HuH-7 (cell line): ENCODE data around the gene CCDC88C.

ENCODE experiments used
- DNase-seq: peaks from one replicate; pipeline ENCODE4 v3.0.0; 2011; ENCODE audit warnings: low spot score

CCDC88C gene

DNA sequence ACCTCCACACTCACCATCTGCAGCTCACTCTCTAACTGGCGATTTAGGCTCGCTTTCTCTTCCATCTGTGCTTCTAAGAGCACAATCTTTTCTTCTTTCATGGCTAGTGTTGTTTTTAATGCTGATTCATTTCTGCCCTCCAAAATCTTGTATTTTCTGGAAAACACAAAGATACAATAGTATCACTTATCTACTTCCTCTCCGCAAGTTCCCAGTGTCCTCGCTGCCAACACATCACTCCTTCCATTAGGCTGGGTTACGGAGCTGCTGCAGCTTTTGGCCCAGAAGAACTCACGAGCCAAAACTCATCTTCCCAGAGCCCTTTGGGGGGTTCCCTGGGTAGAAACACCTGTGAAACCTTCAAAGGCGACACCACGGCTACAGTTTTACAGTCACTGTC is 109.3 kb downstream of the CCDC88C start:
- DNase-seq, result no peak

DNA sequence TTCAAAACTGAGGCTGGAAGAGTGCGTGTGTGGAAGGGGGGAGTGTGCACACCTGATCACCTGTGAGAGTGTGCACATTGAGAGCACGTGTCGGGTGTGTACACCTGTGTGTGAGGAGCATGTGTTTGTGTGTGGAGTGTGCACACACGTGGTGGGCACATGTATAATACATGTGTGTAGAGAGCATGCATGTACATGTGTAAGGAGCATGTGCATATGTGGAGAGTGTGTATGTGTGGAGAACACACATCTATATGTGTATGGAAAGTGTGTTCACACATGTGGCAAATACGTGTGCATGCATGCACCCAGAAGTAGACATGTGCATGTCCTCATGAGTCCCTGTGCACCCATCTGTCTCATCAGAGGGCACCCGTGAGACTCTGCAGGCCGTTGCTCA is 110.0 kb downstream of the CCDC88C start:
- DNase-seq, result no peak

DNA sequence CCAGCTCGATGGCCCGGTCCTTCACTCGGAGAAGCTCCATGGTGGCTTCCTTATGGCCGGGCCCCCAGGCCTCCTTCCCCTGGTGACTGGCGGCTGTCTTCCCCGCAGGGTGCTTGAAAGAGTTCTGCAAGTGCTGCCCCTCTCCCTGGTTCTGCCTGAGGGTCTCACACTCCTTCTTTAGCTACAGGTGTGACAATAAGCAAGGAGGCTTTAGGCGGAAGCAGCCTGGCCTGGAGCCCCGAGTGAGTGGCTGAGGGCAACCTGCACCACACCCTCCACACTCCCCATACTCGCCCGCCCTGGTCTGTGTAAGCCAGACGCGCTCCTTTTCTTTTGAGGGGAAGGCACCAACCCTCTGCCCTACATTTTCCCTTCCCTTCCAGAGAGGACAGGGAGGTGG is 110.6 kb downstream of the CCDC88C start:
- no peak for DNase-seq

DNA sequence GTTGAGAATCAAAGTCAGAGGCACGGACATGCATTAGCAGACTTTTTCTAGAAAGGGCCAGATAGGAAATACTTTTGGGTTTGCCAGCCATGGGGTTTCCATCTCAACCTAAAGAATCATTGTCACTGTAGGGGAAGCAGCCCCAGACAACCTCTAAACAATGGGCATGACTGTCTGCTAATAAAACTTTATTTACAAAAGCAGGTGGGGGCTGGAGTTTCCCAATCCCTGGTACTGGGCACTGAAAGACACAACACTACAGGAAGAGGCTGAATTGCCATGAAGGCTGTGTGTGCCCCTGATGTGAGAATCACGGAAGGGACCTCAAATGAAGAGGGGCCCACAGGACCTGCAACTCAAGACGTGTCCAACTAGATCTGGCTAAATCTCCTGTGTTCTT is 111.1 kb downstream of the CCDC88C start:
- DNase-seq, result no peak

DNA sequence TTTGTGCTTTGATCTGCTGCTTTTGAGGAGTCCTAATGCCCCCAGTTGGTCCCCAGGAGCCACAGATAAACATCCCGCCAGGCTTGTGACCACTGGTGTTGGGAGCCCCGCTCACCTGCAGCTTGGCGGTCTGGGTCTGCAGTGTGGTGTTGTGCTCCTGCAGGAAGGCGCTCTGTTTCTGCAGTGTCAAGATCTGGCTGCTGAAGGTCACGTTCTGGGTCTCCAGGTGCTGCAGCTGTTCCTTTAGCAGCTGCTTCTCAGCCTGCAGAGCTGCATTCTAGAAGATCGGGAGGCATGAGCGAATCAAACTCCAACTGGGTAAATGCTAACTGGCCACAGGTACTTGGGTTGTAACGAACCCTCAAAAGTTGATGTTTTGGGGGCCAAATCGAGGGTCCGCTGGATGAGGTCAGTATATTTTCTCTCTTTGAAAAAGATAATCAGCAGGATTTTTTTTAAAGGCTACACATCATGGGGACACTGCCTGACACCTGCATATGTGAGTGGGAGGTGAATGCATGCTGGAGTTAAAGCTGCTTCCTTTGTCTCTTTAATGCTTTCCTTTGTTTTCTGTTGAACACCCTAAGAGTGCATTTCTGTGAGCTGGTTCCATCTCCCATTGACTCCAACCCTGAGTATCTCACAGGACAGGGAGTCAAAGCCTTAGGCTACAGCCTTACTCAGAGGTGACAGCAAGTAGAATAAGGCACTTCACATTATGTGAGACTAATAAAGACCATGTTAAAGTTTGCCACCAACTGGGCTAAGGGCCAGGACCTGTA is 111.8 kb downstream of the CCDC88C start:
- no peak for DNase-seq

DNA sequence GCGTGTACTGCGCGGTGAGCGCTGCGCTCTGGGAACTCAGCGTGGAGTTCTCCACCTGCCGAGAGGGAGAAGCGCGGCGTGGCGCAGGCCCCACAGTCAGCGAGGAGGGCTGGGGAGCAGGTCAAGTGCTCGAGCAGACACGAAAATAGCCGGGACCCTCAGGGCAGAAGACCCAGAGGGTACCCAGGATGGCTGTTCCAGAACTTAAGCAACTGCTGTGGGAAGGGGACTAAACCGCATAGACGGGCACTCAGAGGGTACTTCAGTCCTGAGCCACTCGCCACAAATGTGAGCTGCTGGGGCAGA is 113.7 kb downstream of the CCDC88C start:
- no peak for DNase-seq

DNA sequence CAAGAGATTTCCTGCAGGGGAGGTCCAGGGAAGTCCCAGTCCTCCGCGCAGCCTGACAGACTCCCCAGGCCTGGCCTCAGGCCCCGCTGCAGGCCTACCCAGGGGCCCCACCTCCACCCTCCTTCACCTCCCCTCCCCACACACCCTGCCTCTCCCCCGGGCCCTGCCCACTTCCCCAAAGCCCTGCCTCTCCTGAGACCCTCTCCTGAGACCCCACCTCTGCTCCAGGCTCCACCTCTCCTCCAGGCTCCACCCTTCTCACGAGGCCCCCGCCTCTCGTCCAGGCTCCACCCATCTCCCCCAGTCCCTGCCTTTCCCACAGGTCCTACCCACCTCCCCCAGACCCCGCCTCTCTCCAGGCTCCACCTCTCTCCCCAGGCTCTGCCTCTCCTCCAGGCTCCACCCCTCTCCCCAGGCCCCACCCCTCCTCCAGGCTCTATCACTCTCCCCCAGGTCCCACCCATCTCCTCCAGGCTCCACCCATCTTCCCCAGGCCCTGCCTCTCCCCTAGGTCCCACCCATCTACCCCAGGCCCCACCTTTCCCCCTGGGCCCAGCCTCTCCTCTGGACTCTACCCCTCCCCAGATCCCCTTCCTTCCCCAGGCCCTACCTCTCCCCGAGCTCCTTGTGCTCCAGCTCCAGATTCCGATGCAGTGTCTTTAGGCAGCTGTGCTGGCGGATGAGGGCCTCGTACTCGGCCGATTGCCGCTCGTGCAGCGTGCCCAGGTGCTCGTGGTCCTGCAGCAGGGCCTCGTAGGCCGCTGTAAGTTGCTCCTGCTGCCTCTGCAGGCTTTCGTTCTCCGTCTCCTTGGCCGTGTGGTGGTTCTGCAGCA is 114.3 kb downstream of the CCDC88C start:
- DNase-seq, result peak; percentile 62

DNA sequence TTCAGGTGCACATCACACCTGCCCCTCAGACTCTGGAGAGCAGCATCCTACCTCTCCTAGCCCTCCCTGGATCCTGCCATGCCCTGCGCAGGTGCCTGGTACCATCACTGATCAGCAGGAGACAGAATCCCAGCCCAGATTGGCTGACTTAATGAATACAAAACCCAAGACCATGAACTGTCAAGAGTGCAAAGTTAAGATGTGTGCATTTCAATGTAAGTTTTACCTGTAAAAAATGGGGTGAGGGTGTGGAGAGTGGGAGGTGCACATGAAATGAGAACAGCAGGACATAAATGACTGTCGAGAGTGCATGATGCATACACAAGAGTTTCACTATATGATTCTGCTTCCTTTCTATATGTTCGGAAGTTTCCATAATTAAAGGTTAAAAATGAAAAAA is 115.2 kb downstream of the CCDC88C start:
- DNase-seq, result no peak

DNA sequence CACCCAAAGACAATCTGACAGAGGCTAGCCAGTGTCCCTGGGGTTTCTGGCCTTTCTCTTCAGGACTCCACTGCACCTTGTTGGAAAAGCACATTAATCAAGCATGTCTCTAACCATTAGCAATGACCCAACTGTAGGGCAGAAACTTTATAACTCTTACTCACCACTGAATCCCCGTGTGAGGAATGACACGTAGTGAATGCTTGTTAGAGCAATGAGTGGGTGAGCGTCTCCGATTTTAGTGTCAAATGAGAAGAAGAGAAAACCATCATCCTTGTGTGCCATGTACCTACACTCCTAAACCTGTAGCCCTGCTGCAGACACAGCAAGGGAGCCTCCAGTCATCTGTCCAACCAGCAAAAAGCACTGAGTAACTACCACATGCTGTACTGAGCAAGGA is 116.7 kb downstream of the CCDC88C start:
- DNase-seq, result no peak

DNA sequence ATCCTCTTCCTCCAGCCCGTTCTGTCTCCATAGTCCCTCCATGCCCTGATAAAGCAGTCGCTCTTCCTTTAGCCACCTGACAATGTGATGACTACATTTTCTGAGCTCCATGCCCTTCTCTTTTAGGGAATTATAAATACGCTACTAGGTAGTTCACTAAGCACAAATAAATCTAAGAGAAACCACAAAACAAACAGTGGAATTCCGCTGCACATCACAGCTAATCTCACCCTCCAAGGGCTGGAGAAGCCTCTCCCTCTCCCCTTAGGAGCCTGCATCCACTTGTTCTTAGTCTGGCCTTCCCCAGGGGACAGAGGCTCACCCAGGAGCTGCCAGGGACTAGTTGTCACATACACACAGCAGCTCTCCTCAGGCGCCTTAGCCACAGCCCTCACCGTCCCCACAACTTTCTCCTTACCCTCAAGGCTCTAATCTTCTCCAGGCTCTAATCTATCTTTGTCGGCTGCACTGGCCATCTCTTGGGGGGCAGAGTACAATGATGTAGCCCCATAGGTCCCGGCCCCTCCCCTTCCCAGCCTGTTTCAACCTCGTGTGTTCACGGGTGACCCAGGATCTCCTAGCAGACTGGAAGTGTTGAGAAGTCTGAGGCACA is 117.2 kb downstream of the CCDC88C start:
- no peak for DNase-seq

DNA sequence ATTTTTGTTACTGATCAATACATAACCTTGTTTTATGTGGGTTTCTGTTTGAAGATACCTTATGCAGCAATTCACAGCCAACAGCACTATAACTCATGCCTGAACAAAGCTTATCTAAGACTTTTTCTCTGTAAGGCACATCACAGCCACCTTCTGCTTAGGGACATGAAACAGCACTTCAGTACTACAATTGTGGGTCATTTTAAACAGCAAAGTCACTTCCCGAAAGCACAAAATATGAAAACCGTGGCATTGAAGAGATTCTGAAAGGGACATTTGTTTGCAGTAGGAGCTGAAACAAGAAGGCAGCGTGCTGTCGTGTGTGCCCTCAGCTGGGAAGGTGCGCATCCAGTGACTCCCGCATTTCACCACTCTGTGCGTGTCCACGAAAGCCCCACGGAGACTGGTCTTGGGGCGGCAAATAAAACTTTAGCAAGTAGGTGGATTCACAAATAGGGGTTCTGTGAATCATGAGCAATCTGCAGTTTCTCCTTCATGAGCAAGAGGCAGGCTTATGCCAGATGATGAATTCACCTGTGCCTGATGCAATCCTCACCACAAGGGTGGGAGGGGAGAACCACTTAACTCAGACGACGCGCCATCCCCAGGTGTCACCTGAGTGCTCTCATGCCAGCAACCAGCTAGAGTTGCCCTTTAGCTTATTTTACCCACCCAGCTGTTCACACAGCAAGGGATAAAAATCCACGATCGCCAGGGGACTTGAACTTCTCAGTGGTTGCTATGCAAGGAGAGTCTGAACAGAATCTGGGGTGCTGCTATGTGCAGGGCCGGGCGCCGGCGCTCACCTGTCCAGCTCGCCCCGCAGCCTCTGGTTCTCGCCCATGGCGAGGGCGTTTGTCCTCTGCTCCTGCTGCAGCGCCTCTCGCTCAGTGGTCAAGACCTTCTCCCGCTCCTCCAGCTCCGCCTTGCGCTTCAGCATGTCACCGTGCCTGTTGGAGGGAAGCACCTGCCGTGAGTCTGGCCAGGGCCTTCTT is 118.2 kb downstream of the CCDC88C start:
- DNase-seq, result no peak

DNA sequence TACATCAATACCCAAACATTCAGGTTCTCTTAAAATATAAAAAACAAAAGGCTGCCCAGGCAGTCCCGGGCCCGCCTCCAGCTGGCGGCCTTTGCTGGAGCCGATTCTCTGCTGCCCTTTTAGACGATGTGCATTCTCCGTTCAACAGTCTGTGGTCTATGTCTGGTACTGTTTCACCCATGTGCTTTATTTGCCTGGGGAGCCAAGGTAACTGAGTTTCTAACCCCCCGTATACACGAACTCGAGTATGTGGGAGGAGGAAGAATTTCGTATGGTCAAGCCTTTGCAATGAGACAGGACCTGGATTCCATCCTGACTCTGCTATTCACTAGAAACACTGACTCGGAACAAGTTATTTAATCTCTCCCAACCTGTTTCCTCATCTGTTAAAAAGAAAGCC is 119.0 kb downstream of the CCDC88C start:
- DNase-seq, result no peak

DNA sequence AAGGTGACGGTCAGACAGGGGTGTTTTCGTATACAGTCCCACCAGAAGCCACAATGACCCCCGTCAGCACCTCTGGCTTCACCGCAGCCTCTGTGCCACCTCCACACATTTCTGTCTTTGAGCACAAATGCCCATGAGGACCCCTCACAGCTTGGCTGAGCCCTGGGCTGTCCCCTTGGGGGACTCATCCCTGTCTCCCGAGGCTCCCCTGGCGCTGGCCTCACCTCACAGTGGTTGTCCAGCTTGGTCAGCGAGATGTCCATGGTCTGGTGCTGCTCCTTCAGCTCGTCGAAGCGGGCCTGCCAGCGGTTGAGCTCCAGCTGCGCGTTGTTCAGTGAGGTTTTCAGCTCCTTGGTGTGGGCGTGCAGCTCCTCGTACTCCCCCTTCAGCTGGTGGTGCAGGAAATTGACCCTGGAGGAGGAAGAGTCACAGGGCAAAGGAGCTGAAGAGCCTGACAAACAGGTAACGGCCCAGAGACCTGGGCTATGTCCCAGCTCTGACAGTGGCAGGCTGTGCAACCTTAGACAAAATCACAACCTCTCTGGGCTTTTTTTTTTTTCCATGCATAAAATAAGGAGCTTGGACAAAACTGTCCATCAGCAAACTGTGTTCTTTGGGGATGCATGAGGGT is 120.4 kb downstream of the CCDC88C start:
- no peak for DNase-seq

DNA sequence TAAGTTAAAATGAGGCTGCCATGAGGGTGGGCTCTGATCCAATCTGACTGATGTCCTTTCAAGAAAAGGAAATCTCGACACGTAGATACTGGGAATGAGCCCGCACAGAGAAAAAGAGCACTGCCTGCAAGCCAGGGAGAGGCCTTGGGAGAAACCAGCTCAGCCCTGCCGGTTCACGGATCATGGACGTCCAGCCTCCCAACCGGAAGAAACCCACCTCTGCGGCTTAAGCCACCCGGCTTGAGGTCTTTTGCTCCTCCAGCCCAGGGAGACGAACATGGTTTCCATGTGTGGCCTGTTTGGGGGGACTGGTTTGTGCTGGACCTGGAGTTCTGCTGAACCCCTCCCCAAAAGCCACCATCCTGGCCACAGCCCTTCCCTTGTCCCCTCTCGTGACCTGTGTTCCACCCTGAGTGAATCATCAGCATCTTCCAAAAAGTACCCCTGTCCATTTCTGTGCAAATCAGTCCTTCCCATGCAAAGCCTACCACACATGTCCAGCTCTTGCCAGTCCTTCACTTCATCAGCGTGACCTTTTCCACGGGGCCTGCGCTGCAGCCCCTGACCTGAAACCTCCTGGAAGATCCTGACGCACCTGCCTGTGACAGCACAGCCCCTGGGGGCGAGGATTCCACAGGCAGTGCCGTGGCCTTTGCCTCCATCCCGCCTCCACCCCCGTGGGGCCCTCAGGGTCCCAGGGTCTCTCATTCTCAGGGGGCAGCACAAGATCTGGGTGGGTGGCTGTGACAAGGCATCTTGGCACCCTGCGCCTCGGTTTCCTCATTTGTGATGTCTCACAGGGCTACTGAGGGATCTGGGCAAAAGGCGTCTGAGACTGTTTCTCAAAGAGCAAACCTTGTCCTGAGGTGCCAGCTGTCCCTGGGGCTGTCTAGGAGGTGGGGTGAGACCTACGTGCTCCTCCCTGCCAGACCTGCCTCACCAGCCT is 121.5 kb downstream of the CCDC88C start:
- no peak for DNase-seq

DNA sequence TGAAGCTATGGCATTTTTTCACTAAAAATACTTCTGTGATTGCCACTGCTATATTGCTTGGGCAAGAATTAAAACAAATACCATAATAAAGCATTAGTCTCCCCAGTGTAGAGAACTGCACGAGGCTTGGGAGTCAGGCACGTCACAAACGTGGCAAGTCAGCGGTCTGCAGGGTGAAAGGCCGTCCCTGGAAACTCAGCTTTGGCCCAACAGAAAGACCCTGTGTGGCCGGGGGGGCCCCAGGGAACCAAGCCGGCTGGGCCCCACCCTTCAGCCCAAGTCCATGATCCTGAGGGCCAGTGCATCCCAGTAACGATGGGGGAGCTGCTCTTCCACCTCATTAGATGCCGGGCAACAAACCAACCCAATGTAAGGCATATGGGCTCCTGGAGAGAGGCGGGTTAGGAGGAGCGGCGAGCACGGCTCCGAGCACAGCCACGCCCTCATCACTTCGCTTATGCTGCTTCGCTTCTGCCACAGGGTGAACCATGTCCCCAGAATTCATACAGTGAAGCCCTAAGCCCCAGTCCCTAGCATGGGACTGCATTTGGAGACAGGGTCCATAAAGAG is 122.3 kb downstream of the CCDC88C start:
- DNase-seq, result no peak

DNA sequence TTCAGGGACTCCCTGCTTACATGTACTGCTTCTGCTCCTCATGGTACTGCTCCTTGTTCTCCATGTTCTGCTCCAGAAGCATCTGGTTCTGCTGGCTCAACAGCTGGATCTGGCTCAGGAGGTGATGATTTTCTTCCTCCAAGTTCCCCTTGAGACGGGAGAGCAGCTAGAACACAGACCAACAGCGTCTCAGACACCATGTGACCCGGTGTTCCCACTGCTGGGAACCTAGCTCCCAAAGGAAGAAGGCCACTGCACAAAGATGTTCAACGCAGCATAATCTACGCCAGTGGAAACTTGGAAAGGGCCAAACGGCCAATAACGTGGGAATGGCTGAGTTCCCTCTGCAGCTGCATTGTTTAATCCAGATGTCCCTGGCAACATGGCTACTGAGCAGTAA is 123.5 kb downstream of the CCDC88C start:
- no peak for DNase-seq

DNA sequence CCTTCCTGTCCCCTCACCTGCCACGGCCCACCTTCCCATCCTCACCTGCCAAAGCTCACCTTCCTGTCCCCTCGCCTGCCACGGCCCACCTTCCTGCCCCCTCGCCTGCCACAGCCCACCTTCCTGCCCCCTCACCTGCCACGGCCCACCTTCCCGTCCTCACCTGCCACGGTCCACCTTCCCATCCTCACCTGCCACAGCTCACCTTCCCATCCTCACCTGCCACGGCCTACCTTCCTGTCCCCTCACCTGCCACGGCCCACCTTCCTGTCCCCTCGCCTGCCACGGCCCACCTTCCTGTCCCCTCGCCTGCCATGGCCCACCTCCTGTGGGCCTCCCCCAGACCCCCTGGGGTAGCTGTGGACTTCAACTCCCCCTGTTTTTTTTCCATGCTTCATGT is 124.3 kb downstream of the CCDC88C start:
- no peak for DNase-seq

DNA sequence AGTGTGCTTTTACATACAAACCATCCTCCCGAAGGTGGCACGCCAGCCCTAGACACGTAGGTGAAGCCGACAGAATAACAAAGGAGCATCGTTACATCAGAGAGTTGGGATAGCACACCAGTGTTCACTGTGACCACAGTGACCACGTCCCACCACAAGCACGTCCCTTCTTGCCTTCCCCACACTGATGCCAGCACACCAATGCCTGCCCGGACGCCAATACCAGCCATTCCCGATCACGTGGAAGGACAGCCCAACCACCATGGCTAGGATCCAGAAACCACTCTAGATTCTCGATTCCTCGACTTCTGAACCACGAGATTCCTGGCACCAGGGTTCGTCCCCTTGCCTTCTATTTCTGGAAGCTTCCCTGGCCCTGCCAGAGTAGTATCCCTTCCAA is 125.1 kb downstream of the CCDC88C start:
- no peak for DNase-seq

DNA sequence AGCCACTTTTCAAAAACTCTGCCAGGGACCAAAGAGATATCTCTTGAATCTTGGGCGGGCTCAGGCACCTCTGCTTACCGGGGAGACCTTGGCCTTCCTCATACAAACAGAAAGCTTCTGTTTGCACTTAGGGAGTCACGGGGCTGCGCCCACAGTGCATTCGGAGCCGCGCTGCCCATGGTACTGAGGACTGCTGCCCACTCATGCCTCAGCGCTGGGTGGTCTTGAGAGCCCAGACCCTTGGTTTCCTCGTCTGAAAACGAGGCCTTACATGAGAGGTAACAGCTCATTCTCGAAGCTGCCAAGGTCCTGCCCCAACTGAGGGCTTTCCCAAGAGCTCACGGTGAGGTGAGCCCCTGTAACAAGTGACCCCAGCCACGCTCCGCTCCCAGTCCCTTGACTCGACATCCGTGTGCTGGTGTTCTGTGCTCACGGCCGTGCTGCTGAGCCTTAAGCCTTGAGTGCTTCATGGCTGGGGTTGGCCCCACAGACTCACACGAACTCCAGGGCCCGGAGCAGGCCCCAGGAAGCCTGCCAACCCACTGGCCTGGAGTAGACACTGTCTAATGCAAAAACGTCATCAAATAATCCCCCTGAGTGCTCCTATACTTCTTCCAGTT is 125.7 kb downstream of the CCDC88C start:
- DNase-seq, result no peak

DNA sequence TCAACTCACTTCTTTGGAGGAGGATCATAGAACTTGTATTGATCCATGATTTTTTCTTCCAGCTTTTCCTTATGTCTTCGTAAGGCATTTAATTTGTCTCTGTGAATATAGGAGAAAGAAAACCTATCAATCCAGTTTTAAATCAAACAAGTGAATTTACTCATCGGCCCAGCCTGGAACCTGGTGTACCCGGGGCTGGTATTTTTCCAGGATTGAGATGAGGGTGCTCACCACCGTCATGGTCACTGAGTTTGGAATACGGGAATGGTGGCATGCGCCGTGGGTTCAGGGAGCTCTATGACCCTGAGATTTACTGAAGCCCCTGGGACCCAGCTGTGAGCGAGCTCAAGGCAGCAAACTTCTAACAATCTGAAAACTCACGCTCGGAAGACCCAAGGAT is 126.6 kb downstream of the CCDC88C start:
- no peak for DNase-seq
